Pulmonary artery endothelial cell (primary cell): ENCODE results near the gene SULT1B1. TPM values are rescaled to one million over a fixed set of nuclear protein-coding genes. Genes with fewer than 3 reads are reported as not detected.

Experiments used
- DNase-seq: peaks from one replicate; pipeline ENCODE4 v3.0.0-alpha.2; 2011; ENCODE audit warnings: low read depth, low spot score
- total RNA-seq: library from RNA; depleted of rRNA; stranded (reverse); fragments of >200 nt; gene quantifications from 2 replicates; pipeline ENCODE4 v1.2.3, GENCODE V29; 2014

SULT1B1 gene
- total RNA-seq, 1 donor from 2014 or later = 49.4 TPM

- no peak for DNase-seq
These were observed 10.1 kb downstream of the SULT1B1 start for GRCh38 chr4:69750346-69750745.

- no peak for DNase-seq
These were observed 10.6 kb downstream of the SULT1B1 start for GRCh38 chr4:69749771-69750170.

DNA sequence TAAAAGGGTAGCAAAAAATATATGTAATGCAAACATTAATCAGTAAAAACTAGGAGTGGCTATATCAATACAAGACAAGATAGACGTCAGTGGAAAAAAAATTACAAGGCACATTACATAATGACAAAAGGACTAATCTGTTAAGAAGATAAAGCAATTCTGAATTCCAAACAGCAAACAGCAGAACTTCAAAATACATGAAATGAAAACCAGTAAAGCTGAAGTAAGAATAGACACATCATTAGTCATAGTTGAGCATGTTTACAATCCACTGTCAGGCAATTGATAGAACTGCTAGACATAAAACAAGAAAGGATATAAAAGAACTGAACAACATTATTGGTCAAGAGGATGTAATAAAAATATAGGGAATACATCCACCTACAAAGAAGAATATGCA is 12.2 kb downstream of the SULT1B1 start:
- no peak for DNase-seq

- DNase-seq = no peak
These were observed 16.3 kb downstream of the SULT1B1 start for GRCh38 chr4:69744157-69744478.

- no peak for DNase-seq
These were observed 16.8 kb downstream of the SULT1B1 start for GRCh38 chr4:69743476-69744156.

- no peak for DNase-seq
These were observed 17.8 kb downstream of the SULT1B1 start for GRCh38 chr4:69742596-69742995.

GRCh38 chr4:69738872-69739271 is 21.5 kb downstream of the SULT1B1 start:
- DNase-seq = no peak

DNA sequence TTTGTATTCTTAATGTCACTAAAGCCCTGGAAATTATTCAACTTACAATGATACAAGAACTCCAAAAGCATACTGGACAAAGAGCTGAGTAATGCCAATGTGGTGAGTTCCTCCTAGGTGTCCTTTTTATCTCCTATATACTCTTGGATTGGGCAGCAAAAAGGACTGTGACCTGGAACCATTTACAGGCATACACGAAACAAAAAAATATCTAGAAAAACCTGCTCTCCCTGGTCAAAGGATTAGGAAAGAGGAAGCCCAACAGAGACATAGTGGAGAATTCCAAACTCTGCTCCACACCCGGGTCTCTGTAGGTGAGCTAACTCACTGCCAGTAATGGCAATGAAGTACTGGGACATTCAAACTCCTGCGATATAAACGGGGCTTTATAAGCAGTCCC is 25.3 kb downstream of the SULT1B1 start:
- DNase-seq = no peak

DNA sequence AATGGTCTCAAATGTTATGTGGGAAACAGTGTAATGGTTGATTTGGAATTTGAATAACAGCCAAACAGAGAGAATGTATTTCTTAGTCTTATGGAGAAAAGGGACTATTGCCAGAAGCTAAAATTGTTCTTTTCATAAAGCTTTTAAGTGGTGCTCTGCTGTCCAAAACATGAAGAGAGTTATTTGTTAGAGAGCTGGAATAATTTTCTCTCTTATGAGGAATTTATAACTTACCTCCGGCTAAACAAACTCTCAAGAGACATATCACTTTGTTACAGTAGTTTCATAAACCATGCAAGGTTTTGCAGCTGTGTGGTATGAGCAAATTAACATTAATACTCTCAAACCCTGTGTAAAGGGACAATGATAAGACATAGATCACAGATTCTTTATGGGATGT is 28.6 kb downstream of the SULT1B1 start:
- DNase-seq = no peak

DNA sequence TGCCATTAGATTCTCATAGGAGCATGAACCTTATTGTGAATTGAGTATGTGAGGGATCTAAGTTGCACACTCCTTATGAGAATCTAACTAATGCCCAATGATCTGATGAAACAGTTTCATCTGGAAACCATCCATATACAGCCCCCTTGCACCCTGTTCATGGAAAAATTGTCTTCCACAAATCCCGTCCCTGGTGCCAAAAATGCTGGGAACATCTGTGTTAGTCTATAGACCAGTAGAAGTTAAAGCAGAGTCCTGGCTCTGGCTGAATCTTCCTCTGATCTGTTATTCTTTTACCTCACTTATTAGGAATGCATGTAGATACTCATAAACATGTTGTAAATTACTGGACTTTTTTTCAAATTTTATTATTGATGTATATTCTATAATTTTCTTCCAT is 29.2 kb downstream of the SULT1B1 start:
- DNase-seq = no peak

DNA sequence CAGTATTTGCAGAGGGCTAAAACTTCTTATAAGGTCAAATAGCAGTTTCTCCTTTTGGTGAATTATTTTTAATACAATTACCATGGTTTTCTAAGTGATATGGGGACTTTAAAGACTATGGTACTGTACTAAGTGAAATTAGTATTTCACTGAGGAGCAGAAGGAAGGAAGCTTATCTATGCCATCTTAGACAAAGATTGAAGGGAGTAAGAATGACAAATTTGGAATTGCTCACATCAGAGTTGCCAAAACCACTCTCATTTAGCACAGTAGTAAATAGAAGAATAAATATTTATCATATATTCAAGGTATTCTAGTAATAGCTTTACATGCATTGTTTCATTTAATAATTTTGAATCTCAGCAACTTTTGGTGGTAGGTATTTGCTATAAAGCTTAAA is 30.4 kb downstream of the SULT1B1 start:
- no peak for DNase-seq

GRCh38 chr4:69727926-69728325 is 32.5 kb downstream of the SULT1B1 start:
- no peak for DNase-seq

GRCh38 chr4:69727426-69727825 is 33.0 kb downstream of the SULT1B1 start:
- DNase-seq = no peak

DNA sequence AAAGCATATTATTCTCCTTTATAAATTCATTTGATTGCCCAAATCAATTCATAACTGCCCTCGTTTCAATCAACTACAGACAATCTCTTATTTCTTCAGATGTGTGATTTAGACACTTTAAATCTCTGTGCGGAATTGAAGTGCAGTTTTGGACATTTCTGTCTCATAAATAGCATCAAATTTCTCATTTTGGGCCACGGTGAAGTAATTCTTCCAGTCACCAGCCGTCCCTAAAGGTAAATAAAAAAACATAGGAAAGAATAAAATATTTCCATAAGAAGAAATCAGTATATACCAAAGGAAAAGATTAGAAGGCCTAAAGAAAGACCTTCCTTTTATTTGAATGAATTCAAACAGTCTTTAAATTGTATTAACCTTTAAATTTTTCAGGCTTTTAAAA is 33.4 kb downstream of the SULT1B1 start:
- no peak for DNase-seq

DNA sequence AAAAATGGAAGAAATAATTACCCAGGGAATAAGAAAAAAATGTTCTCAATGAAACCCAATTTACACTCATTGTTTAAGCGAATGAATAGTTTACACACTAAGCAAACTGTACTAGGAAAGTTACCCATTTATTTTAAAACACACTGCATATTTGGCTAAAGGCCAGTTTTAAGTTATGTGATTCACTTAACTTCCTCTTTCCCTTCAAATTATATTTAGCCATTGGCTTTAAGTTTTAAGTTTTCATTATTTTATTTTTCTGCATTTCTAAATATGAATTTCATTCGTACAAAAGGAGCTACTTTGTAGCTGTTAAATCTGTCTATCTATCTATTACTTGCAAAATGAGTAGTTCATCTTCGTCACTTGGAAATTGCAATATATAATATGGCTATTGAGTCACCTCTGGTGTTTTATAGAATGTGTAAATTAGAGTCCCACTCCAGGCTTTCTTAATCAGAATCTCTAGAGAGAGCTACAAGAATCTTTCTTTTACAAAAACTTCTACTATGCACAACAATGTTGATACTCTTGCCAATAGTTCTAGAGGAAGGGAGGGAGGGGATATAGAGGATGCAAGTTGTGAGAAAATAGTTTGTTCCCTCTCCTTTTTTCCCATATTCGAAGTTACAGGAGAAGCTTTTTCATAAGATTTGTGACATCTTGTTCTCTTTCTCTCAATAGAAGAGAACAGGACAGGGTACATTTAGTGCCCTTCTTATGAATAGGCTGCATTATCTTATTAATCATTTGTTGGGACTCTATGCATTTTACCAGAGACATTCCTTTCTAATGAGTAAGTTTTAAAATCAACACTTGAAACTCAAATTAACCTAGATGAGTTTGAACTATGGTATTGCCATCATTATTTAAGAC is 41.8 kb downstream of the SULT1B1 start:
- DNase-seq = no peak

DNA sequence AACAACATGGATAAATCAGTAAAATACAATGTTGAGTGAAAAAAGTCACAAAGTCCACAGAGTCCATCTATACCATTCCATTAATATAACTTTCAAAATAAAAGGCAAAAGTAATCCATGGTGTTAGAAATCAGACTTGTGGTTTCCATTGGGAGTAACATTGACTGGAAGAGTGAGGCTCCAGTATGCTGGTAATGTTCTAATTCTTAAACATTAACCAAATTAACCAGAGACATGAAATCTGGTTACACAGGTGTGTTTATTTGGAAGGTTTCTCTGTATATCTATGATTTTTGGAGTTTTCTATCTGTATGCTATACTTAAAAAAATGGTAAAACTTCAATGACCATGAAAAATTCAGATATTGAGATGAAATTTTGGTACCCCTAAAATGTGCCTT is 42.6 kb downstream of the SULT1B1 start:
- DNase-seq = no peak

GRCh38 chr4:69716654-69717053 is 43.8 kb downstream of the SULT1B1 start:
- no peak for DNase-seq

DNA sequence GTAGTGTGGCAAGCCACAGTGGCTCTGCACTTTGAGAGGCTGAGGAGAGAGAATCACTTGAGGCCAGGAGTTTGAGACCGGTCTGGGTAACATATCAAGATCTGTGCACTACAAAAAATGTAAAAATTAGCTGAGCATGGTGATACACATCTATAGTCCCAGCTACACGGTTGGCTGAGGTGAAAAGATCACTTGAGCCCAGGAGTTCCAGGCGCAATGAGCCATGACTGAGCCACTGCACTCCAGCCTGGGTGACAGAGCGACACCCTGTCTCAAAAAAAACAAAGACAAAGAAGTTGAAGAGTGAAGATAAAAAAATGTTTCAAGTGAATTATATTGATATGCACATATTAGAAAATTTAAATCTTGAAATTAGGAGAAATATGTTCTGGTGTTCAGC is 46.3 kb downstream of the SULT1B1 start:
- DNase-seq = no peak

DNA sequence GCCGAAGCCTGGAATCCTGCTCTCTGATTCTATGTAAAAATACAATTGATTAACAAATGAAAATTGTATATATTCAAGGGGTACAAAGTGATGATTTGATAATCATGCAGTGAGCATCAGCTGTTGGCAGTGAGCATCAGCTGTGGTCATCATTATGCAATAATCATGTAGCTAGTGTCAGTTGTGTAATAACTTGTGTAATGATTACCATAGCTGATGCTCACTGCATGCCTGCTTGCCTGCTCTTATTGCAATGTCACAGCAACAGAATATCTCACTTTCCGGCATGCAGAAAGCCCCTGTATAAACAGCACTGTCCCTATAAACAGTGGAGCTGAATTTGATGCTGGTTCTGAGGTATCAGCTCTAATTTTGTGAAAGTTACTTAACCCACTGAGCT is 46.8 kb downstream of the SULT1B1 start:
- no peak for DNase-seq

DNA sequence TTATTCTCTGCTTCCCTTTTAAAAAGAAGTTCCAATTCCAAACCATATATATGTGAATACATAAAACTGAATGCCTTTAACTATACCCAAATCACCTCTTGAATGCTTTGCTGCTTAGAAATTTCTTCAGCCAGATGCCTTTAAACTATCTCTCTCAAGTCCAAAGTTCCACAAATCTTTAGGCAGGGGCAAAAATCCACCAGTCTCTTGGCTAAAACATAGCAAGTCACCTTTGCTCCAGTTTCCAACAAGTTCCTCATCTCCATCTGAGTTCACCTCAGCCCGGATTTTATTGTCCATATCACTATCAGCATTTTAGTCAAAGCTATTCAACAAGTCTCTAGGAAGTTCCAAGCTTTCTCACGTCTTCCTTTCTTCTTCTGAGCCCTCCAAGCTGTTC is 49.8 kb downstream of the SULT1B1 start:
- DNase-seq = no peak

GRCh38 chr4:69708211-69708610 is 52.2 kb downstream of the SULT1B1 start:
- no peak for DNase-seq

DNA sequence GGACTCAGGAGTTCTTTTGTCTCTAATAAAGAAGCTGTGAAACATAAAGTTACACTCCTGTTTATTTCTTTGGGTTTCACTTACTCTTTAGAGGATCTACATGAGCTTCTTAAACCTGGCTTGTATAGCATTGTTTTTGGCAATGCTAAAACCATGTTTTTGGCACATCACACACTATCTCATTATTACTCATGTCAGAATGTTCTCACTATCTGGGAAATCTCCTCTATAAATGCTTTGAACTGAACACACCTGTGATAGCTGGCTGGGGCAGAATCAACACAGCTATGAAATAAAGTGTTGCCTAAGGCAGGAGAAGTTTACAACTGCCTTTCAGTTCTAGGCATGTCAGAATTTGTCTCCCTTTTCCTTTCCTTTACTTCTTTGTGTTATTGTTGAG is 52.6 kb downstream of the SULT1B1 start:
- no peak for DNase-seq

- DNase-seq = no peak
These were observed 58.2 kb downstream of the SULT1B1 start for GRCh38 chr4:69702201-69702600.
